Medulla oblongata (tissue), 1 donor: ENCODE measurements around the gene CLCN7.

Experiments used
- DNase-seq: peaks from one replicate; pipeline ENCODE4 v3.0.0-alpha.2; 2015; ENCODE audit errors: extremely low spot score

CLCN7 gene, protein sequence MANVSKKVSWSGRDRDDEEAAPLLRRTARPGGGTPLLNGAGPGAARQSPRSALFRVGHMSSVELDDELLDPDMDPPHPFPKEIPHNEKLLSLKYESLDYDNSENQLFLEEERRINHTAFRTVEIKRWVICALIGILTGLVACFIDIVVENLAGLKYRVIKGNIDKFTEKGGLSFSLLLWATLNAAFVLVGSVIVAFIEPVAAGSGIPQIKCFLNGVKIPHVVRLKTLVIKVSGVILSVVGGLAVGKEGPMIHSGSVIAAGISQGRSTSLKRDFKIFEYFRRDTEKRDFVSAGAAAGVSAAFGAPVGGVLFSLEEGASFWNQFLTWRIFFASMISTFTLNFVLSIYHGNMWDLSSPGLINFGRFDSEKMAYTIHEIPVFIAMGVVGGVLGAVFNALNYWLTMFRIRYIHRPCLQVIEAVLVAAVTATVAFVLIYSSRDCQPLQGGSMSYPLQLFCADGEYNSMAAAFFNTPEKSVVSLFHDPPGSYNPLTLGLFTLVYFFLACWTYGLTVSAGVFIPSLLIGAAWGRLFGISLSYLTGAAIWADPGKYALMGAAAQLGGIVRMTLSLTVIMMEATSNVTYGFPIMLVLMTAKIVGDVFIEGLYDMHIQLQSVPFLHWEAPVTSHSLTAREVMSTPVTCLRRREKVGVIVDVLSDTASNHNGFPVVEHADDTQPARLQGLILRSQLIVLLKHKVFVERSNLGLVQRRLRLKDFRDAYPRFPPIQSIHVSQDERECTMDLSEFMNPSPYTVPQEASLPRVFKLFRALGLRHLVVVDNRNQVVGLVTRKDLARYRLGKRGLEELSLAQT

DNA sequence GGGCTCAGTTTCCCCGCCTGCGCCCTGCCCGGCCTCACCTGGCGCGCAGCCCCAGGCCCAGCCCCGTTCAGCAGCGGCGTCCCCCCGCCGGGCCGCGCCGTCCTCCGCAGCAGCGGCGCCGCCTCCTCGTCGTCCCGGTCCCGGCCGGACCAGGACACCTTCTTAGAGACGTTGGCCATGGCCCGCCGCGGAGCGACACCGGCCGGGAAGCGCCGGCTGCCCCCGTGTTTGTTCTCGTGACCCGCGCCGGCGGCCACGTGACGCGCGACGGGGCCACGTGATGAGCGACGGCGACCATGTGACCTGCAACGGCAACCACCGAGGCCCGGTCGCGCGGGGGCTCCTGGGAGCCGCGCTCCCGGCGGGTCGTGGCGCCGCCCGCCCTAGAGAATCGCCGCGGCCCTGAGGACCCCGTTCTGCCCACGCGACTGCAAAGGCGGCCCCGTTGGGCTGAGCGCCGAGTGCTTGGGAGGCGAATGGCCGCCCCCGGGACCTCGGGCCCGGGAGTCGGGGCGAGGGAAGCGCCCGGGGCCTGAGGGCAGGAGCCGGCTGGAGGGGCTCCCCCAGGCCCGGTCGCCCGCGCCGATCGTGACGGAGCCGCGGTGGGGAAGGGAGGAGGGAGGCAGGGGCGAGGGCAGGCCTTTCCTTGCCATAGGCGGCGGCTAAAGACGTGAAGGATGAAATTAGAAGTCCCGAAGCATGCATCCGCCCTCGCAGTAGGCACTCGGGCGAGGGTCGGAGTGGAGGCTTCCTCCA is at the start of gene CLCN7:
Gene CLCN7 (minus strand): TSS at position 233 of the 756 bp plus-strand sequence. CDS start 54 bp downstream, at position 179.
- DNase-seq, result peak; percentile 80

DNA sequence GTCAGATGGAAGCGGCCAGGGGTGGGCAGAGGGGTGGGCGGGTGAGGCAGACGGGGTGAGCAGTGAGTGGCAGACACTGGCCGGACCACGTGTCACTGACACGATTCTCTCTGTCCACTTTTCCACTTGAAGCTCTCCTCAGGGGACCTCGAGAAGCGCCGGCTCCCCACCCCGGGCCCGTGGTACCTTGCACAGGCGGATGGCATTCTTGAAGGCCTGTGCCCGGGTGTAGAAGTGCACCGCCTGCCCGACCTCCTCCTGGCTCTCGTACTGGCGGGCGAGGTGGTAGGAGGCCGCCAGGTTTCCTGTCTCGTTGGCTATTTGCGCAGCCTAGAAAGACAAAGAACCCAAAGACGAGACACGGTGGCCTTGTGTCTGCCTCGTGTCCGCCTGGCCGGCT is 49.5 kb upstream of the CLCN7 start:
- no peak for DNase-seq

DNA sequence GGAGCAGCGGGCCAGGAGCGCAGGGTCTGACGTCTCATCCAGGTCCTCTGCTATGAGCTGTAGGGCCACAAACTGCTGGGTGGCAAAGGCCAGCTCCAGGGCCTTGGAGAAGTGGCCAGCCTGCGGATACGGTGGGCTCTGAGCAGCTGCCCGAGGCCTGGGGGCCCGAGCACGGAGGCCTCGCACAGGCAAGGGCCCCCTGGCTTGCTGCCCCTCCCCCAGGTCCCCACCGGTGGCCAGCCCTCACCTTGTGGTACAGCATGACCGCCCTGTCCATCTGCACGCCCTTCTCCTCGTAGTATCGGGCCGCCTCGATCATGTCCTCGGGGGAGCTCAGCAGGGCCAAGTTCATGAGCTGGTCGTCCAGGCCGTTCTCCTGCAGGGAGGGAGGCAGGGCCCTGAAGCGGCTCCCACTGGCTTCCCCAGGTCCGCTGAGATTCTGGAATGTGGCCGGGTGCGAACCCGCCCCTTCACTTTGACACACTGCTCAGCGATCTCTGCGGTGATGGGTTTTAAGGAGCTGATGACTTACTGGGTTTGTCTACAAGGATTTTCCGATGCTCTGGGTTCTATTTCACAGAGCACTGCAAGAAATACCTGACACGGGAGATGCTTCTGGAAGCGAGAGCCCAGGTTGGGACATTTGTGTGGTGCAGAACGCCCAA is 48.9 kb upstream of the CLCN7 start:
- DNase-seq, result no peak

DNA sequence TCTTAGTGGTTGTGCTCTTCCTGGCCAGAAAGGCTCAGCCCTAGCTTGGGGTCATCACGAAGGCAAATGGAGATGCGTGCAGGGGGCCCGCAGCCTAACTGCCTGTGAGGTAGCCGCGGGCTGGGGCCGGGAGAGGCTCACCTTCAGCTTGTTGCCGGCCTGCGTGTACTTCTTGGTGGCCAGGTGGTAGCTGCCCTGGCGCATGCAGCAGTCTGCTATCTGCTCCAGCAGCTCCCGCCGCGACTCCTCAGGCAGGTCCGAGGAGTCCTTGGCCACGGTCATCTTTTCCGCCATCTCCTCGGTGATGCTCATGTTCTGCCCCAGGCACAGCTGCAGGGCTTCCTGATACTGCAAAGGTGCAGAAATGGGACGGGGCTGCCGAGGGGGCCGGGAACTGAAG is 45.6 kb upstream of the CLCN7 start:
- DNase-seq, result no peak

- no peak for DNase-seq
These were observed 45.0 kb upstream of the CLCN7 start for GRCh38 chr16:1519831-1520230.

DNA sequence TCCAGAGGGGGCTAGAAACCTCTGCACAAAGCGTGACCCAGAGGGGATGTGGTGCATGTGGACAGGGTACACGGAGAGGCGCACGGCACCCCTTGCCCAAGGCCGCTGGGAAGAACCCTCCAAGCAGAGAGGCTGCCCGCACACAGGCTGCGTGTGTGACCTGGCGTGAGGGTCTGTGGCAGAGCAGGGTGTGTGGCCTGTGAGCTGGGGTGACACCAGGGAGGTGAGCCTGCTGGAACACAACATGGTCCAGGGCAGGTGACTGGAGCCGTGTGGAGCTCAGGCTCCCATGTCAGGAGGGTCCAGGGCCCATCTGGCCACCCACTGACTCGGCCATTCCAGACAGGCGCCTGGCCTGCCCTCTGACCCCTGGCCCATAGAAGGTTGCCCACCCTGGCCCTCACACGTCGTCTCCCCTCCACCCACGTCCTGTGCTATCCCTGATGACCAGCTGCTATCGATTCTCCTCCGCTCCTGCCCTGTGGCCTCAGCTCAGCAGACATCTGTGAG is 43.9 kb upstream of the CLCN7 start:
- no peak for DNase-seq

GRCh38 chr16:1514507-1514906 is 39.7 kb upstream of the CLCN7 start:
- no peak for DNase-seq

DNA sequence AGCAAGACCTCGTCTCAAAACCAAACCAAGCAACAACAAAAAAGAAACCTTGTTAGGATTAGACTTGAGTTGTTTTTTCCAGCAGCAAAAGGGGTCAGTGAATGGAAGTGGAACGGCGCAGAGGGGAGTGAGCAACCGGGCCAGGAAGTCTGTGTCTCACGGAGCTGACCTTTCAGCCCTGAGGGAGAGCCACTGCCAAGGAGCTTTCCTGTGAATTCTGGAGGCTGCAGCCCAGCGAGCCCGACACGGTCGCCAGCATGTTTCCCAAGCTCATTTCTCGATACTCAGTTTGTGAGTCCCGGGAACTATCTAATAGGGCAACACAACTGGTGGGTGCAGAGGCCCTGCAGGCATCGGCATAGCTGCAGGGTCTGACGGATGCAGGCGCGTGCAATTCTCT is 37.9 kb upstream of the CLCN7 start:
- no peak for DNase-seq

GRCh38 chr16:1511662-1512569 is 37.1 kb upstream of the CLCN7 start:
- no peak for DNase-seq

DNA sequence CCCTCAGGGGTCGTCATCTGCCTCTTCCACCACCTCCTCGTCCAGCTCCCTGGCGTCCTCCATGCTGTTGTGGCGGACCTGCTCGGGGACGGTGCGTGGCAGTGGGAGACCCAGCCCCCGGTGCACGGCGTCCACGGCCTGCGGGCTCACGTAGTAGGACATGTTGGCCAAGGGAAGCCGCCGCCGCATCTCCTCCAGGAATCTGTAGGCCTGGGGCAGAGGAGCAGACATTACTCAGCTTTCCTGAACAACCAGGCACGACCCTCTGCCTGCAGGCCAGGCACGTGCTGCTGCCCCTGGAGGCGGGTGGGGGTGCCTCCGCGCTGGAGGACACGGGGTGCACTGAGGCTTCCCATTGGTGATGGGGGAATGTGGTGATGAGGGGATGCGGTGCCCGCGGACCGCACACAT is 36.1 kb upstream of the CLCN7 start:
- DNase-seq, result no peak

DNA sequence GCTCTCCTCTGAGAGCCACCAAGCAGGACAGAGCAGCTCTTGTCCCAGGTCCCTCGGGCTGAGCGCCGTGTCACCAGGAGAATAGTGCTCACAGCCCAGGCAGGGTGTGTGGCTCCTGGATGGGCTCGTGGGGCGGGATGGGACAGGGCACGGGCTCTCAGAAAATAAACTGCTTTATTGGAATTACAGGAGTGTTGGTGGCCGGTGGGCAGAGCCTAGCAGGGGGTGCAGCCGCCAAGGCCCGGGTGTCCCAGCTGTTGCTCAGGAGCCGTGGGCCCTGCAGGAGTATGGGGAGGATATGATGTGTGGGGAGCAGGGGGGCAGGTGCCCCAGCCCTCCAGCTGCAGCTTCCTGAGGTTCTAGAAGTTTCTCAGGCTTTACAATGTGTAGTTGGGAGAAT is 35.4 kb upstream of the CLCN7 start:
- DNase-seq, result no peak

DNA sequence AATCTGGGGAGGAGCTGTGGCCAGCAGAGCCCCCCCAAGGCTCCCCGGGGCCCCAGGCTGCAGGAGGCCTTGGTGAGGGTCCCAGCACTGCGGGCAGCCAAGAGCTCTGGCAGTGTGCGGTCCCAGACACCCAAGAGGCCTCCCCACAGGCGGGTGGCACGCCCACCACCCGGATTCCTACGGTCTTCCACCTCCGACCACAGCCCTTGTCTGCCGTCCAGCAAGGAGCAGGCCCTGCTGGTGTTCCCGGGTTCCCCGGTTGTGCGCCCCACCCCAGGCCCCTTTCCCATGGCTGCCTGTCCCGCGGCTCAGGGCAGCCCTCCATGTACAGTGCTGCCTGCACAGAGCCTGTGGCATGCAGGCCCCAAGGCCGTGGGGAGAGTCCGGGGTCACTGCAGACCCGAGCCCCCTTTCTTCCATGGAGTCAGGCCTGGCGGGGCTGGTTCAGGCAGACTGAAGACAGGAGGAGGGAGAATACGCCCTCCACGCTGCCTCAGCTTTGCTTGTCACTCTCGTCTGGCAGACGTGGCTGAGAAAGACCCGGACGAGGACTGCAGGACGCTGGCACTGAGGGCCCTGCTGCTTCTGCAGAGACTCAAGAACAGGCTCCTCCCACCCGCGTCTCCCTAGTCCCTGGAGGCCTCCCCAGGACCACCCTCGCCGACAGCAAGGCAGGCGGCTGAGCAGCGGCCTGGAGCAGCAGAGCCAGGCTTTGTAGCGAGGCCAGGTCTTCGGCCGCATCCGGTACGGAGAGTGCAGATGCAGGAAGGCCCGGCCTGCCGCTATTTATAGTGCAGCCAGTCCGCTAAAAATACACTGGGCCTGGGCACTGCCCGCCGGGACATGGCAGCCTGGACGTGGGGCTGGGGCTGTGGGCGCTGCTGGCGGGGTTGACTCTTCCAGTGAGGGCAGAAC is 34.7 kb upstream of the CLCN7 start:
- no peak for DNase-seq

DNA sequence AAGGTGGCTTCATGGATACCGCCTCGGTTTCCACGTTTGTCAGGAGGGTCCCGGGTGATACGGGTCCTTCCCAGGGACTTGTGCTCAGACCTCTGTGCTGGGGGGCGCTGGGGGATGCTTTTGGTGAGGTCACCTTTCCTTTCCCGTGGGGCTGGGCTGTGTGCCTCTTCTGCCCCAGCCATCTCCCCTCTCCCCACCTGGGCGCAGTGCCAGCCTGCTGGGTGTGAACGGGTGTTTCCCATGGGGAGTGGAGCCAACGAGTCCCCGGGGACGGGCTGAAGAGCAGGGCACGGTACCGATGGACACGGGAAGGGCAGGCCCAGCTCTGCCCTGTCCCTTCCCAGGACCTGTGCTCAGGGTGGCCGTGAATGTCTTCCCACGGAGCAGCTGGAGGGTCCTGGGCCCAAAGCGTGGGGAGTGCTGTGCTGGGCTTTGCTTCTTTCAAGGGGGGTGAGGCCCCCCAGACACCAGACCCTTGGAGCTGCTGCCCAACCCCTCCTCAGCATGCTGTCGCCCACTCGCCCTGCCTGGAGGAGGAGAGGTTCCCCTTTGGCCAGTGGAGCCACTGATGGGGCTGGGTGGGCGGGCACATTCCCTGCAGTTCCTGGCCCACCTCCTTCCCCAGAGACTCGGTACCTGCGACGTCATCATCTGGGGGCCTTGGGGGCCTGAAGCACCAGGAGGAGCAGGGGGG is 33.8 kb upstream of the CLCN7 start:
- DNase-seq, result no peak

- DNase-seq, result no peak
These were observed 31.8 kb upstream of the CLCN7 start for GRCh38 chr16:1506494-1507213.

GRCh38 chr16:1505912-1506311 is 31.1 kb upstream of the CLCN7 start:
- no peak for DNase-seq

DNA sequence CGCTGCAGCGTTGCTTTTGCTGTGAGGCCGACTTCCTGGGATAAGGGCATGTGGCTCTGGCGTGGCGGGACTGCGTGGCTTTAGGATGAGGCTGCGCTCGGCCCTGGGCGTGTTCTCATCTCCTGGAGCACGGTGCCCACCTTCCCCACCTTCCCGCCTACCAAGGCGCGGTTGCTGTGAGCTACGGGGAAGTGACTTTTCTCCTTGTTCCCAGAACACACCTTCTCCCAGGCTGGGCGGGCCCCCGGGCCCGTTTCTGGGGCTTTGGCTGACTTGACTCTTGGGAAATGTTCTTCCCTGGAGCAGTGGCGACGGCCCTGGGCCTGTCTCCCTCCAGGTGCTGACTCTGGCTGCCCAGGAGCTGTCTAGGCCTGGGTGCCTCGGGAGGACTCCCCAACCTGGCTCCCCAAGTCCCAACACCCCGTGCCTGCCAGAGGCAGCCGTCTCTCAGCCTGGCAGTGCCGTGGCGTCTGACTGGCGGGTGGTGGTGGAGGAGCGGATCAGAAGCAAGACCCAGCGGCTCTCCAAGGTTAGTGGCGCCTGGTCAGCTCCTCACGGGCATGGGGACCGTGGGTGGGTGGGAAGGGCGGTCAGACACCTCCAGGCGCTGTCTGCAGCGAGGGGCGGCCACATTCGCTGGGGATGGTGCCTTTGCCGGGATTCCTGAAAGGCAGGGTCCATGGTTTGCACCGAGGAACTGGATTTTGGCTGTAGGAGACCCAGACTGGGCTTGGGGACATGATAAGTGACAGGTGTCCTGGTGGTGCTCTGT is 30.4 kb upstream of the CLCN7 start:
- DNase-seq, result no peak
